ENCODE measurements around the gene METTL26.

- no peak for TF ChIP-seq CTCF (IDR thresholded peaks at IDR 0.05; ENCODE audit: low read depth, low read length)
- no peak for TF ChIP-seq EZH2phosphoT487 (IDR thresholded peaks at IDR 0.05; ENCODE audit: low read depth)
Observed at GRCh38 chr16:662095-662494, 26.0 kb upstream of the METTL26 start.
